Fibroblast of skin of right quadriceps (primary cell): ENCODE data around the gene KCNK18.
A peak's percentile ranks its signal among the peaks of the same experiment; 100 is the strongest.

Source experiments
- DNase-seq: peaks from one replicate; pipeline ENCODE4 v3.0.0-alpha.2; 2013

Gene KCNK18

DNA sequence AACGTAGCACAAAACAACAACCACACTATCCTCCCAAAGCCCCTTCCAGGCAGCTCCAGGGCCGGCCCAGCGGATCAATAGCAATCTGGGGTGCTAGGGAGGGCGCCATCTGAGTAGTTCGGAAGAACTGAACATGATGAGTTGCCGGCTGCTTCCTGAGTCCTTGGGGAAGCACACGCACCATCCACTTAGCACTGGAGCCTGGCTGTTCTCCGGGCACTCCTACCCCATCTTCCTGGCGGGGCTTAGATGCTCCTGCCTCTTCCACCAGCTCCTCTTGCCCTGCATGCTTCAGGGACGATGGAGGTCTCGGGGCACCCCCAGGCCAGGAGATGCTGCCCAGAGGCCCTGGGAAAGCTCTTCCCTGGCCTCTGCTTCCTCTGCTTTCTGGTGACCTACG, at the start of gene KCNK18:
Gene KCNK18, plus strand, starts transcription at position 301 of the 400 bp plus-strand sequence. Its CDS starts 0 bp downstream, at position 301.
- no peak for DNase-seq

DNA sequence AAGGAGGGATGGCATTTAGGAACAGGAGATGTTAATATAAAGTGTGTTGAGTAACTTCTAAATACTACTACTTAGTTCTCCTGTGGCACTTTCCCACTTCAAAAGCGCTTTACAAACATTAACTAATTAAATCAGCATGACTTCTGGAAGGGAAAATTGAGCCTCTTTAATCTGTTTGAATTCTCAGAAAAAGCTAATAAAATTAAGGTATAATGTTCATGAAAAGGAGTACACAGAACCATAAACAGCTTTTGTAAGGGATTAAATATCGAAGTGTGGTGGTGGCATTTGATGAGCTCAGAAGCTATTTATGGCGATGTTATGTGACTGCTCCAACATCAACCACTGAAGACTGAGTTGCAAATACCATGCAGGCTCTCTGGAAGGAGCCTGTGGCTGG, 49.0 kb upstream of the KCNK18 start:
- no peak for DNase-seq

DNA sequence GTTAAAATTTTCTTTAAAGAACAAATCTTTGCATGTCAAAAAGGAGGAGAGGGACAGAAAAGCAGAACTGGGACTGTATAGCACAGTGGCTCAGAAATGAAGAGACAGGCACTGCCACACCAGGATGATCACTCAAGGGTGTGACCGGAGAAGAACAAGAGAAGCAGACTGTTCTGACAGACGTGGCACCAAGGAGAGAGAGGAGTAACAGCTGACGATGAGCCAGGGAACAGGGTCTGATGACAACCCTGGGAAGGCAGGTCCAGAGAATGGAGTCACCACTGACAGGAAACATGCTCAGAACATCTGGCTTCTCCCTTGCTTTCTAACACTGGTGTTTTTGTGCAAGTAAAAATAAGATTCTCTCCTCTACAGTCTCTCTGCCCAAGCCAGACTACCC, 44.6 kb upstream of the KCNK18 start:
- DNase-seq: no peak

DNA sequence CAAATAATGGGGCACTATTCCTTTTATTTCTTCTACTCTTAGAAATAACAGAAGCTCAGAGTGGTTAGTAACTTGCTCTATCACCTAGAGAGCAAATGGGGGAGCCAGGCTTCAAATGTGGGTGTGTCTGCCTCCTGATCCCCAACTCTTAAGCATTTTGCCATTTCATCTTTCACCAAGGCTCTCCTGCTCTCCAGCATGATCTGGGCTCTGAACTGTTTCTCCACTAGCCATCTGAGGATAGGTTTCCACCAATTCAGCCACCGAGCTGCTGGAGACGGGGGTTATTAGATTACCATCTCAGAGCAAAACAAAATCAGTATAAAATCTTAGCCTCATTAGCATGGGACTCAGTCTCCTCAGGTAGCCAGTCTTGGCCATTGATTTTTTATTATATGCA, 39.0 kb upstream of the KCNK18 start:
- DNase-seq: no peak

DNA sequence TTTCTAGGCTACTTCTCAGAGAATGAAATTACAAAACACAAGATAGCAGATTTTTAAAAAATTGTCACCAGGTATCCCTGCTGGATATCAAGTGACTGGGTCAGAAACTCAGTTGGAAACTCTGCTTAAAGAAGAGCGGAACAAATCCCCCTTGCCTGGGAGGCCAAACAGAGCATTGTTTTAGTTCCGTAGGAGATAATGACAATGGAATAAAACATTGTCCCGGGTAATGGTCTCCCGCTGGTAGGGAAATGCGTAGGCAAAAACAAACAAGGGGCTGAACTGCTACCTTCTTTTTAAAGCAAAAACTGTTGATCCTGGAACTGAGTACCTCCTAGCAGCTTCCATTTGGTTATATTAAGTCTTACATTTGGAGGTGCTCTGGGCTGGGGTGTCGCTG, 37.9 kb upstream of the KCNK18 start:
- DNase-seq: no peak

- DNase-seq: no peak
These were observed 36.7 kb upstream of the KCNK18 start for GRCh38 chr10:117160567-117160966.

DNA sequence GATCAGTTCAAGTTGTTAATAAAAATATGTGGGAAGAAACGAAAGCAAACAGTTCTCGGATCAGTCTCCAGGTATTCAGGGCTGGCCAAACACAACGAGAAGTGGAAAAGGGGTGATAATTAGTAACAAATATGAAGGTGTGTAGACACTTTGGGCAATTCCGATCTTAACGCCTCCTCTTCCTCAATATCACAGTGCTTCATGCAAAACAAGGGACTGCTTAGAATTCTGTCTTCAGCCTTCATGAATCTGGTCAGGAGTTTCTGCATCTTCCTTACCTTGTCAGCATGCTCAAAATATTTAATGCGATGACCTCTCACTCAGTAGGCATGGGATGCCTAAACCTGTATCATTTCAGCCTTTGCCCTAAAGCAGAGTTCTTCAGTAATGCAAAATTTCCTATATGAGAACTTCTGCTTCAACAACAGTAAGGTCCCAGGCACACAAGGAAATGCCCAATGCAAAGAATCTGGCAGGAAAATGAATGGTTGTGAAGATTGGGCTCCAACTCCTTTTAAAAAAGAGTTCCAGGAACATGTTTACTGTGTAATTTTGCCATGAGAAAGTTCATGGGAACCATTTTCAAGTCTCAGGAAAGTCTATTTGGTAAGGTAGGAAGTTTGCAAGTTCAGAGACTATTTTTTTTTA, 35.8 kb upstream of the KCNK18 start:
- DNase-seq: no peak

DNA sequence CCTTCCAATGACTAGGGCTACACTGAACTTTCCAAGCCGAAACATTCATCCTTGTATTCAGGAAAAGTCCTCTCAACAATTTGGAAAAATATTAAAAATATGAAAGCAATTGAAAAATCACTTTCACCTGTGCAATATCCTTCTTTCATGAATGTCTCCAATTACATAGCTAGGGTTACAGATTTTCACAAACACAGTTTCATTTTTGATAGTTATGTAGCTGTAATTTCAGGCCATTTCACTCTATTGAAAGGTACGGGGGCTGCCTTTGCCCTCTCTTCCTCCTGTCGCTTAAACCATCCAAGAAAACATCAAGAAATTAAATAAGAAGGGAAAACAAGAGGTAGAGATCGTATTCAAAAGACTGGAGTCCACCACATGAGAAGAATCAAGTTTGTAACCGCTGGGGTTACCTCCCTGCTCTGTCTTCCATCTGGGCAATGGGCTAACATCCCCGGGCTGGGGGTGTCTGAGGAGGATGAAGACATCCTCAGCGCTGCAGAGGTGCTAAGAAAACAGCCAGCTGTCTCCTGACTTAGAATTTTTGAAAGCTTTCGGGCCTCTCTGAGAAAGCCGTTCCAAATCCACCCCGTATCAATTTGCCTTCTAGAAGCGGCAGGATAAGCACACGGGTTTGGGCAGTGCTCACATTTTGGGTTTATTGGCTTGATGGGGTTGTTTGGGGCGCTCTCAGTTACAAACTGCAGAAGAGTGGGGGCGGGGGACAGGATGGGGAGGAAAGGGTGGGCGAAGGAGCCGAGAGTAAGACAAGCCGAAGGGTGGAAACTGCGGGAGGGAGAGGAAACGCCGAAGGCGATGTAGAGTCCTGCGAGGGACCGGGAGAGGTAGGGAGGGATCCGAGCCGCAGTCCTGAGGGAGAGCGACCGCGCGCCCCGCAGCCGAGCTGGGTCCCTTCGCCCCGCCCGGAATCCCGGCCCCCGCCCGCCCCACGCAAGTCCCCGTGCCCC, 34.9 kb upstream of the KCNK18 start:
- DNase-seq: no peak

DNA sequence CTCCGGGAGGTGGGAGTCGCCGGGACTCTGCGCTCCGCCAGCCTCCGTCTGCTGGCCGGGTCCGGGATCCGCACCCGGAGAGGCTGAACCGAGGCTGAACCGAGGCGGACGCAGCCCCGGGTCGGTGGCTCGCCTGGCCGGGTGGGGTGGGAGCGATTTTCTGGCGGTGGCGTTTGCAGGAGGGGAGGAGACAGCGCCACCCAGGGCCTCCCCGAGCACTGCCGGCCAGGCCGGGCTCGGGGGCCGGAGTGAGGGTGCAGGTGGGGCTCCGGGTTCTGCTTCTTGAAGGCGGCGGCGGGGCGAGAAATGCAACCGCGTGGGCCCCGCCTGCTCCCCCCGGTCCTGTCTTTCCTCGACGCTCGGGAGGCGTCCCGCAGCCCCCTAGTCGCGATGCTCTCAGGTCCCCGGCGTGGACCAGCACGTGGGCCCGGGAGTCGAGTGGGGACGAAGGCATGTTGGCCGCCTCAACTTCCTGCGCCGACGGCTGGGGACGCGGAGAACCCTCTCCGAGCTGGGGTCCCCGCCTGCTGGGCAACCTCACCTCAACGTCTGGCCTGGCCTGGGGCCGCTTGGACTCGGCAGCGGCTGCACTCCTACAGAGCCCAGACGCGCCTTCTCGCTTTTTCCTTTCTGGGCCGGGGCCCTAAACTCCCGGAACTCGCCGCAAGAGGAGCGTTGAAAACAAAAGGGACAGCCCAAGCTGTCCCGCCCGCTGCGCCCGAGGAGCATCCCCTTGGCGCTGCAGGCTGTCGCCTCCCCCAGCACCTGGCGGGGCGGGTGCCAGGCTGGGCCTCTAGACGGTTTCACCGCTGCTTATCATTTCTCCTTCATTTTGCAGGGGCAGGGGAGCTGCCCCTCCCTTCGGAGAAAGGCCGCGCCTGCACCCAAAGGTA, 34.0 kb upstream of the KCNK18 start:
- DNase-seq: no peak

- DNase-seq: no peak
These were observed 33.2 kb upstream of the KCNK18 start for GRCh38 chr10:117163954-117164548.

GRCh38 chr10:117164592-117165537, 32.4 kb upstream of the KCNK18 start:
- no peak for DNase-seq

- DNase-seq: peak; percentile 33
These were observed 31.5 kb upstream of the KCNK18 start for GRCh38 chr10:117165538-117166417.

- DNase-seq: no peak
These were observed 30.6 kb upstream of the KCNK18 start for GRCh38 chr10:117166418-117167345.

DNA sequence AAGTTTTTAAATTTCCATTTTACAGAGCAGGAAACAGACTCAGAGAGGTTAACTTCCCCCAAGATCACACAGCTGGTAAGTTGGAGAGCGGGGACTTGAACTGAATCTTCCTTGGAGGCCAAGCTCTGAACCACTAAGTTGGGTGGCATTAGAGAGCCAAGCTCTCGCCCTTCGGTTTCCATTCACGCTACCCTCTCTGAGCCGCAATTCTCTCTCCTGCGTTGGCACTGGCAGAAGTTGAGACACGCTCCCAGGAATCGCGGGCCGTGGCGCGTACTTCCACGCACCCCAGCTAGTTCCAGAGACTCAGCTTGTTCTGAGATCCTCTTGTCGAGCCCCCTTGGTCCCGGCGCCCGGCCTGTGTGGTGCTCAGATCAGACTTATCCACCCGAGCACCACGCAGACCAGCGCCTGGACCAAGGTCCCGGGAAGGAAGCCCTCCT, 29.9 kb upstream of the KCNK18 start:
- no peak for DNase-seq

- DNase-seq: peak; percentile 22
These were observed 29.3 kb upstream of the KCNK18 start for GRCh38 chr10:117167789-117168674.

GRCh38 chr10:117168729-117169128, 28.6 kb upstream of the KCNK18 start:
- no peak for DNase-seq

GRCh38 chr10:117169480-117169879, 27.8 kb upstream of the KCNK18 start:
- no peak for DNase-seq

- DNase-seq: no peak
These were observed 27.0 kb upstream of the KCNK18 start for GRCh38 chr10:117170244-117170643.
